Non-pigmented ciliary epithelial cell (primary cell): ENCODE measurements around the gene CA14.
"Not testable (repeated sequence)": the region's sequence is repeated elsewhere in the genome, so short reads cannot be mapped to it uniquely, and the experiment has no call there.

Experiments used
- DNase-seq: peaks from one replicate; pipeline ENCODE4 v3.0.0-alpha.2; 2010; ENCODE audit warnings: low read depth

The CA14 gene

GRCh38 chr1:150235852-150236613 lies 21.5 kb upstream of the CA14 start, which contains the start of gene ANP32E:
Gene ANP32E, minus strand, starts transcription at chr1:150236112. Its CDS starts 326 bp downstream, at chr1:150235786.
- peak; percentile 99 for DNase-seq

- DNase-seq = no peak
Observed at GRCh38 chr1:150236614-150237100, 20.9 kb upstream of the CA14 start.

- not testable (repeated sequence) for DNase-seq
Observed at GRCh38 chr1:150237176-150237575, 20.4 kb upstream of the CA14 start.

GRCh38 chr1:150237746-150238145 lies 19.8 kb upstream of the CA14 start:
- DNase-seq = no peak

- DNase-seq = no peak
Observed at GRCh38 chr1:150243003-150243402, 14.6 kb upstream of the CA14 start.

- DNase-seq = no peak
Observed at GRCh38 chr1:150249936-150250335, 7.6 kb upstream of the CA14 start.

GRCh38 chr1:150256198-150256553 lies 1.4 kb upstream of the CA14 start:
- DNase-seq = no peak

GRCh38 chr1:150256554-150257341 lies 826 bp upstream of the CA14 start:
- DNase-seq = no peak

GRCh38 chr1:150259217-150259616 lies 1.6 kb downstream of the CA14 start:
- DNase-seq = no peak

- no peak for DNase-seq
Observed at GRCh38 chr1:150259758-150260669, 2.4 kb downstream of the CA14 start.

GRCh38 chr1:150261367-150261766 lies 3.8 kb downstream of the CA14 start:
- DNase-seq = no peak

GRCh38 chr1:150262388-150263320 lies 5.1 kb downstream of the CA14 start:
- no peak for DNase-seq

GRCh38 chr1:150263549-150263948 lies 6.0 kb downstream of the CA14 start:
- no peak for DNase-seq

- DNase-seq = no peak
Observed at GRCh38 chr1:150267896-150268295, 10.3 kb downstream of the CA14 start.

GRCh38 chr1:150268340-150268704 lies 10.7 kb downstream of the CA14 start:
- DNase-seq = no peak

GRCh38 chr1:150268705-150269403 lies 11.3 kb downstream of the CA14 start, which contains the start of gene APH1A:
Gene APH1A, minus strand, starts transcription at chr1:150269016. Its CDS starts 206 bp downstream, at chr1:150268810.
- peak; percentile 88 for DNase-seq

- DNase-seq = no peak
Observed at GRCh38 chr1:150269451-150269850, 11.9 kb downstream of the CA14 start.

GRCh38 chr1:150271291-150271959 lies 13.9 kb downstream of the CA14 start:
- no peak for DNase-seq

- no peak for DNase-seq
Observed at GRCh38 chr1:150273311-150273710, 15.7 kb downstream of the CA14 start.
